H9 (cell line): ENCODE results near the gene POU3F3. TPM values are rescaled to one million over a fixed set of nuclear protein-coding genes. Genes with fewer than 3 reads are reported as not detected.

Source experiments
- DNase-seq: peaks from one replicate; pipeline ENCODE4 v3.0.0-alpha.2; 2017
- H2AFZ ChIP-seq: one replicate; pipeline ENCODE4 v1.6.1; 2013; ENCODE audit warnings: mild to moderate bottlenecking, low read length, control low read depth, moderate library complexity
- H2AK5ac ChIP-seq: 2 replicates; pipeline ENCODE4 v1.6.1; 2013; ENCODE audit warnings: low read length, control low read depth, mixed read lengths; ENCODE audit not compliant: insufficient read length
- H2BK120ac ChIP-seq: one replicate; pipeline ENCODE4 v1.6.1; 2013; ENCODE audit warnings: low read depth, mild to moderate bottlenecking, low read length, control low read depth, inconsistent platforms; ENCODE audit not compliant: poor library complexity, severe bottlenecking
- H2BK12ac ChIP-seq: 2 replicates; pipeline ENCODE4 v1.6.1; 2013; ENCODE audit warnings: low read length, control low read depth, mixed read lengths, low read depth; ENCODE audit not compliant: insufficient read length
- H2BK15ac ChIP-seq: 2 replicates; pipeline ENCODE4 v1.6.1; 2013; ENCODE audit warnings: low read depth, low read length, control low read depth
- H2BK20ac ChIP-seq: one replicate; pipeline ENCODE4 v1.6.1; 2013; ENCODE audit warnings: low read depth, mild to moderate bottlenecking, low read length, control low read depth, inconsistent platforms; ENCODE audit not compliant: poor library complexity, severe bottlenecking
- H2BK5ac ChIP-seq: 2 replicates; pipeline ENCODE4 v1.6.1; 2013; ENCODE audit warnings: low read length, control low read depth, mixed read lengths; ENCODE audit not compliant: insufficient read length
- H3K14ac ChIP-seq: 2 replicates; pipeline ENCODE4 v1.6.1; 2013; ENCODE audit warnings: low read length, control low read depth; ENCODE audit not compliant: insufficient read depth
- H3K18ac ChIP-seq: 2 replicates; pipeline ENCODE4 v1.6.1; 2013; ENCODE audit warnings: low read depth, mild to moderate bottlenecking, mixed read lengths, low read length, control low read depth; ENCODE audit not compliant: insufficient read length
- H3K23ac ChIP-seq: 2 replicates; pipeline ENCODE4 v1.6.1; 2013; ENCODE audit warnings: low read length, control low read depth, mixed read lengths, low read depth; ENCODE audit not compliant: insufficient read length
- H3K23me2 ChIP-seq: 2 replicates; pipeline ENCODE4 v1.6.1; 2013; ENCODE audit warnings: low read depth, mild to moderate bottlenecking, mixed read lengths, low read length, control low read depth; ENCODE audit not compliant: insufficient read length, poor library complexity, severe bottlenecking
- H3K27ac ChIP-seq: 2 replicates; pipeline ENCODE4 v1.5.1; 2013; ENCODE audit warnings: low read length, control low read depth, mixed read lengths, low read depth; ENCODE audit not compliant: insufficient read length
- H3K27me3 ChIP-seq: 2 replicates; pipeline ENCODE4 v1.6.1; 2013; ENCODE audit warnings: low read length, control low read depth, inconsistent platforms; ENCODE audit not compliant: insufficient read depth
- H3K4ac ChIP-seq: 2 replicates; pipeline ENCODE4 v1.6.1; 2013; ENCODE audit warnings: low read depth, mild to moderate bottlenecking, control low read depth, inconsistent platforms, low read length, moderate library complexity
- H3K4me1 ChIP-seq: 2 replicates; pipeline ENCODE4 v1.6.1; 2013; ENCODE audit warnings: low read length, control low read depth, inconsistent platforms; ENCODE audit not compliant: insufficient read depth
- H3K4me2 ChIP-seq: 2 replicates; pipeline ENCODE4 v1.6.1; 2013; ENCODE audit warnings: low read length, control low read depth, mixed read lengths; ENCODE audit not compliant: insufficient read length, insufficient read depth
- H3K56ac ChIP-seq: 2 replicates; pipeline ENCODE4 v1.6.1; 2013; ENCODE audit warnings: low read depth, mild to moderate bottlenecking, mixed read lengths, low read length, control low read depth; ENCODE audit not compliant: insufficient read length
- H3K79me1 ChIP-seq: 2 replicates; pipeline ENCODE4 v1.6.1; 2013; ENCODE audit warnings: low read depth, mild to moderate bottlenecking, moderate library complexity, low read length, control low read depth, inconsistent platforms; ENCODE audit not compliant: insufficient read depth, poor library complexity, severe bottlenecking
- H3K79me2 ChIP-seq: 2 replicates; pipeline ENCODE4 v1.6.1; 2013; ENCODE audit warnings: low read length, control low read depth, inconsistent platforms; ENCODE audit not compliant: insufficient read depth
- H3K9ac ChIP-seq: 2 replicates; pipeline ENCODE4 v1.6.1; 2013; ENCODE audit warnings: low read length, control low read depth, mixed read lengths; ENCODE audit not compliant: insufficient read length; ENCODE audit errors: extremely low read depth
- H3K9me3 ChIP-seq: one replicate; pipeline ENCODE4 v1.6.1; 2013; ENCODE audit warnings: low read depth, low read length, inconsistent platforms; ENCODE audit not compliant: control insufficient read depth
- H3T11ph ChIP-seq: one replicate; pipeline ENCODE4 v1.6.1; 2013; ENCODE audit warnings: mild to moderate bottlenecking, low read length, control low read depth, inconsistent platforms
- H4K20me1 ChIP-seq: one replicate; pipeline ENCODE4 v1.6.1; 2013; ENCODE audit not compliant: control insufficient read depth, insufficient read length, insufficient read depth
- H4K5ac ChIP-seq: 2 replicates; pipeline ENCODE4 v1.6.1; 2013; ENCODE audit warnings: low read depth, mild to moderate bottlenecking, mixed read lengths, low read length, control low read depth; ENCODE audit not compliant: insufficient read length
- H4K8ac ChIP-seq: replicated peaks from 2 replicates; pipeline ENCODE4 v1.6.1; 2013; ENCODE audit warnings: low read length, control low read depth, mixed read lengths, low read depth; ENCODE audit not compliant: insufficient read length
- H4K91ac ChIP-seq: 2 replicates; pipeline ENCODE4 v1.6.1; 2013; ENCODE audit warnings: low read depth, mild to moderate bottlenecking, moderate library complexity, mixed read lengths, low read length, control low read depth; ENCODE audit not compliant: insufficient read length
- H3K27ac Mint-ChIP-seq, 3 experiments: 2 replicates in 2 of 3; 3 replicates in 1 of 3; pipeline ENCODE4 v1.8.0; 2020 to 2021; ENCODE audit warnings: mixed read lengths in 3 of 3, mild to moderate bottlenecking in 1 of 3, moderate library complexity in 1 of 3
- H3K27me3 Mint-ChIP-seq: 2 replicates; pipeline ENCODE4 v1.8.0; 2021; ENCODE audit warnings: low read depth, mild to moderate bottlenecking, moderate library complexity, mixed read lengths
- H3K36me3 Mint-ChIP-seq, 3 experiments: 2 replicates in 2 of 3; 3 replicates in 1 of 3; pipeline ENCODE4 v1.8.0; 2020 to 2021; ENCODE audit warnings: low read depth in 3 of 3, mixed read lengths in 3 of 3; ENCODE audit not compliant: insufficient read depth in 1 of 3
- H3K4me1 Mint-ChIP-seq, 2 experiments: 2 replicates each; pipeline ENCODE4 v1.8.0; 2020; ENCODE audit warnings: mixed read lengths in 2 of 2
- H3K4me3 Mint-ChIP-seq, 2 experiments: 2 replicates in 1 of 2; 3 replicates in 1 of 2; pipeline ENCODE4 v1.8.0; 2020 to 2021; ENCODE audit warnings: mild to moderate bottlenecking in 2 of 2, mixed read lengths in 2 of 2, moderate library complexity in 1 of 2
- H3K9me3 Mint-ChIP-seq, 2 experiments: 2 replicates in 1 of 2; 3 replicates in 1 of 2; pipeline ENCODE4 v1.8.0; 2020; ENCODE audit warnings: mild to moderate bottlenecking in 2 of 2, mixed read lengths in 2 of 2, moderate library complexity in 1 of 2
- CTCF ChIP-seq: fragments of 200-600 bp; sonication (generic); conservative IDR thresholded peaks from 3 replicates; pipeline ENCODE4 v1.8.0; 2021; ENCODE audit warnings: antibody characterized with exemption, mild to moderate bottlenecking
- WGBS: extraction: QIAGEN DNeasy Blood & Tissue Kit; methylation state at CpG from one replicate; pipeline ENCODE4 v1.1.7; 2013; ENCODE audit warnings: missing lambda C conversion rate, low lambda C conversion rate, mixed read lengths; ENCODE audit not compliant: insufficient read length; ENCODE audit errors: extremely low coverage; 5-methylcytosine and 5-hydroxymethylcytosine counted together
- total RNA-seq: library from RNA; stranded (reverse); gene quantifications from 2 replicates; pipeline ENCODE4 v1.2.1, GENCODE V29; 2021

POU3F3 gene
- total RNA-seq, 1 experiment from 2014 or later = not detected

GRCh38 chr2:104855221-104856085, 1.5 kb downstream of the POU3F3 start:
- peaks cover 65% of the 10 kb centered on the region for H3K27me3 ChIP-seq
- peaks cover 13% of the 10 kb centered on the region for H3K23me2 ChIP-seq
- Mint-ChIP-seq H3K27me3 (peaks cover 89% of the 10 kb centered on the region), H3K27ac (no peak overlapping the region), H3K9me3 (peaks cover 6 to 21% of the 10 kb centered on the region in 2 experiments; a peak in 4 of 5 replicates), H3K4me1 (peaks cover 30 to 58% of the 10 kb centered on the region in 2 experiments), H3K36me3 (peaks cover 0 to 2% (median 0%) of the 10 kb centered on the region in 3 experiments; a peak in 2 of 7 replicates), H3K4me3 (no peak overlapping the region)
- no peaks in the 10 kb centered on the region for H3K9me3 ChIP-seq
- H3K4me2 ChIP-seq = no peak overlapping the region
- H3K79me1 ChIP-seq = no peaks in the 10 kb centered on the region
- no peak overlapping the region for H3K56ac ChIP-seq
- H3T11ph ChIP-seq = no peak overlapping the region
- H3K23ac ChIP-seq = no peak overlapping the region
- H2BK20ac ChIP-seq = no peak overlapping the region
- no peak overlapping the region for H2BK5ac ChIP-seq
- H3K9ac ChIP-seq = no peak overlapping the region
- no peak overlapping the region for H2AK5ac ChIP-seq
- no peak overlapping the region for H3K4ac ChIP-seq
- no peak overlapping the region for H2AFZ ChIP-seq
- no peak overlapping the region for H3K27ac ChIP-seq
- no peak overlapping the region for H2BK12ac ChIP-seq
- no peaks in the 10 kb centered on the region for H3K4me1 ChIP-seq
- no peak overlapping the region for H3K14ac ChIP-seq
- H3K18ac ChIP-seq = no peak overlapping the region
- no peak overlapping the region for H4K91ac ChIP-seq
- TF ChIP-seq CTCF = no peak
- H4K5ac ChIP-seq = no peak overlapping the region
- no CpG with 5 or more reads among the region's 135 CpGs for WGBS
- no peak overlapping the region for H2BK120ac ChIP-seq
- no peak for DNase-seq
- no peaks in the 10 kb centered on the region for H3K79me2 ChIP-seq
- no peaks in the 10 kb centered on the region for H4K20me1 ChIP-seq
- no peak overlapping the region for H2BK15ac ChIP-seq
- H4K8ac ChIP-seq = no peak overlapping the region
